HL-60 (cell line): ENCODE measurements around the gene CYB5RL.
"Not testable (repeated sequence)": the region's sequence is repeated elsewhere in the genome, so short reads cannot be mapped to it uniquely, and the experiment has no call there.

ENCODE experiments used
- DNase-seq, 2 experiments: peaks; one replicate each; pipeline ENCODE4 v3.0.0-alpha.2; 2010 to 2020; ENCODE audit warnings: low read depth in 1 of 2, low spot score in 1 of 2
- H3K27ac ChIP-seq: fragments of 250-450 bp; sonication (Bioruptor Pico); replicated peaks from 2 replicates; pipeline ENCODE4 v1.5.1; 2020; ENCODE audit warnings: mild to moderate bottlenecking, moderate library complexity
- H3K27me3 ChIP-seq: fragments of 250-450 bp; sonication (Bioruptor Pico); 2 replicates; pipeline ENCODE4 v1.5.1; 2021; ENCODE audit warnings: mild to moderate bottlenecking, moderate library complexity; ENCODE audit not compliant: insufficient read depth, poor library complexity, severe bottlenecking
- H3K4me3 ChIP-seq: replicated peaks from 2 replicates; pipeline ENCODE4 v1.5.1; 2011; ENCODE audit warnings: mild to moderate bottlenecking, control low read depth, low read length; ENCODE audit not compliant: insufficient read depth
- GABPA ChIP-seq: IDR thresholded peaks from 2 replicates; pipeline ENCODE4 v1.6.1; 2012; ENCODE audit warnings: low read depth
- POLR2AphosphoS5 ChIP-seq: IDR thresholded peaks from 2 replicates; pipeline ENCODE4 v1.6.1; 2012; ENCODE audit warnings: low read depth
- SPI1 ChIP-seq: IDR thresholded peaks from 2 replicates; pipeline ENCODE4 v1.6.1; 2012; ENCODE audit warnings: low read depth, mild to moderate bottlenecking, borderline replicate concordance
- TF ChIP-seq, protein P1 (sequence below): IDR thresholded peaks from one replicate; pipeline ENCODE4 v1.5.1; 2011; ENCODE audit warnings: low read length, control low read depth, inconsistent platforms; ENCODE audit not compliant: insufficient read depth
- TF ChIP-seq, protein P2 (sequence below): IDR thresholded peaks from 2 replicates; pipeline ENCODE4 v1.6.1; 2012; ENCODE audit warnings: low read depth; ENCODE audit not compliant: insufficient replicate concordance

Gene CYB5RL

DNA sequence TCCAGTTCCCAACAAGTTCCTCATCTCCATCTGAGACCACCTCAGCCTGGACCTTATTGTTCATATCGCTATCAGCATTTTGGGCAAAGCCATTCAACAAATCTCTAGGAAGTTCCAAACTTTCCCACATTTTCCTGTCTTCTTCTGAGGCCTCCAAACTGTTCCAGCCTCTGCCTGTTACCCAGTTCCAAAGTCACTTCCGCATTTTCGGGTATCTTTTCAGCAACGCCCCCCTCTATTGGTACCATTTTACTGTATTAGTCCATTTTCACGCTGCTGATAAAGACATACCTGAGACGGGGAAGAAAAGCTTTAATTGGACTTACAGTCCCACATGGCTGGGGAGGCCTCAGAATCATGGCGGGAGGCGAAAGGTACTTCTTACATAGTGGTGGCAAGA, 33.5 kb downstream of the CYB5RL start:
- TF ChIP-seq SPI1 = peak; percentile 66; the same call in 1 of the 2 replicates
- not testable (repeated sequence) for H3K27ac ChIP-seq, H3K4me3 ChIP-seq, DNase-seq, H3K27me3 ChIP-seq

DNA sequence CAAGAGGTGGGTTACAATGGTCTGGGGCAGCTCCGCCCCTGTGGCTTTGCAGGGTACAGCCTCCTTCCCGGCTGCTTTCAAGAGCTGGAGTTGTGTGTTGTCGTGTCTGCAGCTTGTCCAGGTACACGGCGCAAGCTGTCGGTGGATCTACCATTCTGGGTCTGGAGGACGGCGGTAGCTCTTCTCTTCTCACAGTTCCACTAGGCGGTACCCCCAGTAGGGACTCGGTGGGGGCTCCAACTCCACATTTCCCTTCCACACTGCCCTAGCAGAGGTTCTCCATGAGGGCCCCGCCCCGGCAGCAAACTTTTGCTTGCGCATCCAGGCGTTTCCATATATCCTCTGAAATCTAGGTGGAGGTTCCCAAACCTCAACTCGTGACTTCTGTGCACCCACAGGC, 34.7 kb downstream of the CYB5RL start:
- no peak for DNase-seq
- Histone ChIP-seq H3K4me3 (no peak overlapping the region), H3K27ac (no peak overlapping the region), H3K27me3 (no peaks in the 10 kb centered on the region)
- no peak for TF ChIP-seq POLR2AphosphoS5
- TF ChIP-seq, protein P1, sequence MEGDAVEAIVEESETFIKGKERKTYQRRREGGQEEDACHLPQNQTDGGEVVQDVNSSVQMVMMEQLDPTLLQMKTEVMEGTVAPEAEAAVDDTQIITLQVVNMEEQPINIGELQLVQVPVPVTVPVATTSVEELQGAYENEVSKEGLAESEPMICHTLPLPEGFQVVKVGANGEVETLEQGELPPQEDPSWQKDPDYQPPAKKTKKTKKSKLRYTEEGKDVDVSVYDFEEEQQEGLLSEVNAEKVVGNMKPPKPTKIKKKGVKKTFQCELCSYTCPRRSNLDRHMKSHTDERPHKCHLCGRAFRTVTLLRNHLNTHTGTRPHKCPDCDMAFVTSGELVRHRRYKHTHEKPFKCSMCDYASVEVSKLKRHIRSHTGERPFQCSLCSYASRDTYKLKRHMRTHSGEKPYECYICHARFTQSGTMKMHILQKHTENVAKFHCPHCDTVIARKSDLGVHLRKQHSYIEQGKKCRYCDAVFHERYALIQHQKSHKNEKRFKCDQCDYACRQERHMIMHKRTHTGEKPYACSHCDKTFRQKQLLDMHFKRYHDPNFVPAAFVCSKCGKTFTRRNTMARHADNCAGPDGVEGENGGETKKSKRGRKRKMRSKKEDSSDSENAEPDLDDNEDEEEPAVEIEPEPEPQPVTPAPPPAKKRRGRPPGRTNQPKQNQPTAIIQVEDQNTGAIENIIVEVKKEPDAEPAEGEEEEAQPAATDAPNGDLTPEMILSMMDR = no peak
- TF ChIP-seq GABPA = no peak
- TF ChIP-seq, protein P2, sequence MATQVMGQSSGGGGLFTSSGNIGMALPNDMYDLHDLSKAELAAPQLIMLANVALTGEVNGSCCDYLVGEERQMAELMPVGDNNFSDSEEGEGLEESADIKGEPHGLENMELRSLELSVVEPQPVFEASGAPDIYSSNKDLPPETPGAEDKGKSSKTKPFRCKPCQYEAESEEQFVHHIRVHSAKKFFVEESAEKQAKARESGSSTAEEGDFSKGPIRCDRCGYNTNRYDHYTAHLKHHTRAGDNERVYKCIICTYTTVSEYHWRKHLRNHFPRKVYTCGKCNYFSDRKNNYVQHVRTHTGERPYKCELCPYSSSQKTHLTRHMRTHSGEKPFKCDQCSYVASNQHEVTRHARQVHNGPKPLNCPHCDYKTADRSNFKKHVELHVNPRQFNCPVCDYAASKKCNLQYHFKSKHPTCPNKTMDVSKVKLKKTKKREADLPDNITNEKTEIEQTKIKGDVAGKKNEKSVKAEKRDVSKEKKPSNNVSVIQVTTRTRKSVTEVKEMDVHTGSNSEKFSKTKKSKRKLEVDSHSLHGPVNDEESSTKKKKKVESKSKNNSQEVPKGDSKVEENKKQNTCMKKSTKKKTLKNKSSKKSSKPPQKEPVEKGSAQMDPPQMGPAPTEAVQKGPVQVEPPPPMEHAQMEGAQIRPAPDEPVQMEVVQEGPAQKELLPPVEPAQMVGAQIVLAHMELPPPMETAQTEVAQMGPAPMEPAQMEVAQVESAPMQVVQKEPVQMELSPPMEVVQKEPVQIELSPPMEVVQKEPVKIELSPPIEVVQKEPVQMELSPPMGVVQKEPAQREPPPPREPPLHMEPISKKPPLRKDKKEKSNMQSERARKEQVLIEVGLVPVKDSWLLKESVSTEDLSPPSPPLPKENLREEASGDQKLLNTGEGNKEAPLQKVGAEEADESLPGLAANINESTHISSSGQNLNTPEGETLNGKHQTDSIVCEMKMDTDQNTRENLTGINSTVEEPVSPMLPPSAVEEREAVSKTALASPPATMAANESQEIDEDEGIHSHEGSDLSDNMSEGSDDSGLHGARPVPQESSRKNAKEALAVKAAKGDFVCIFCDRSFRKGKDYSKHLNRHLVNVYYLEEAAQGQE = no peak
- no peak for TF ChIP-seq SPI1

DNA sequence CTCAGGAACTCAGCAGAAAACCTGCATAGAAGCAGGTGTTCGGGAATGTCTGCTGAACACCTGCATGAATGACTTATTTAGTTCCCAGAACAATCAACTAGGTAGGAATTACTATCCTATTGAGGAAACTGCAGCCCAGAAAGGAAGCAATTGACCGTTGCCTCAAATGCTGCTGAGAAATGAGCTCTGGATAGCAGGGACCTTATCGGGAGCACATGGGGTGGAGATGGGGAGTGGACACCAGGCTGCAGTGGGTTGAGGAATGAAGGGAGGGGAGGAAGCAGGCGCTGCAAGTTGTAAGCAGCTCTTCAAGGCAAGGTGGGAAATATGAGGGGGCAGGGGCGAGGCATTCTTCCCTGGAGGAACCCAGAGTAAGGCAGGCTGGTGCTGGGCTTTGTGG, 36.3 kb downstream of the CYB5RL start:
- H3K4me3 ChIP-seq = no peak overlapping the region
- TF ChIP-seq, protein P2 = no peak
- TF ChIP-seq POLR2AphosphoS5 (no peak), GABPA (no peak), SPI1 (no peak)
- TF ChIP-seq, protein P1 = no peak

DNA sequence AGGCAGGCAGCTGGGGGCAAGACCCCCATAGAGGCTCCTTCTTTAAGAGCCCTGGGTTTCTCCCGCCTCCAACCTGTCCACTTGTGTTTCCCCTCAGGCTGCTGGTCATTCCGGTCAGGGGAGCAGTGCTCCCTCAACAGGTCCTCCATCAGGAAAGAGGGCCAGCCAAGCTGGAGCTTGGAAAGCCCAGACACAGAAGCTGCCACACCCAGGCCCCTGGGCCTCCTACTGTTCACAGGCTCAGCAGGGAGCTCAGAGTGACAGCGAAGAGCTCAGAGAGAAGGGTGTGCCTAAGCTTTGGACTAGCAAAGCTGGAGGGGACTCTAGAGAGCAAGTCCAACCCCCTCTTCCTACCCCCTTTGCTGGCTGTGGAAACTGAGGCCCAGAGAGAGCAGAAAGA, 36.8 kb downstream of the CYB5RL start:
- DNase-seq = no peak
- H3K27me3 ChIP-seq = no peaks in the 10 kb centered on the region
- TF ChIP-seq GABPA (no peak), SPI1 (no peak), POLR2AphosphoS5 (no peak)
- TF ChIP-seq, protein P2 = no peak
- TF ChIP-seq, protein P1 = no peak
- no peak overlapping the region for H3K4me3 ChIP-seq
- H3K27ac ChIP-seq = no peak overlapping the region

More for the DNA sequence above, 36.3 kb downstream of the CYB5RL start:
- Histone ChIP-seq H3K27ac (no peak overlapping the region), H3K27me3 (no peaks in the 10 kb centered on the region)
- no peak for DNase-seq
